RWPE1 (cell line): ENCODE results near the gene TYK2.

ENCODE experiments used
- CTCF ChIA-PET: fragments of 350-600 bp; sonication (Branson Sonifier 250); formaldehyde crosslinking; extraction: SDS; loops from one replicate; lab custom pipeline; 2021; lab: Yijun Ruan, JAX
- POLR2A ChIA-PET: fragments of 400-600 bp; formaldehyde crosslinking; extraction: SDS; loops from one replicate; lab custom pipeline; 2020; ENCODE audit warnings: antibody characterized with exemption; ENCODE audit not compliant: low non-redundant PET; lab: Yijun Ruan, JAX
- DNase-seq: peaks from one replicate; pipeline ENCODE4 v3.0.0; 2012; ENCODE audit warnings: low spot score
- H3K27ac ChIP-seq: fragments of 450-650 bp; 2 replicates; pipeline ENCODE4 v1.5.1; 2017
- CTCF ChIP-seq: fragments of 450-650 bp; conservative IDR thresholded peaks from 2 replicates; pipeline ENCODE4 v1.5.1; 2017; ENCODE audit warnings: low read depth, mild to moderate bottlenecking

TYK2 gene

GRCh38 chr19:10317857-10318462, 62.4 kb downstream of the TYK2 start:
- DNase-seq, result no peak
- TF ChIP-seq CTCF, result no peak
- ChIA-PET POLR2A (interaction anchor here (0.6 kb wide), 1 partner anchor 48 kb away, joined by 3 read pairs; no protein-coding TSS in a partner anchor), CTCF (interaction anchor here (1.0 to 1.2 kb wide), 2 partner anchors 13 to 48 kb away, joined by 3 read pairs; no protein-coding TSS in a partner anchor)
- H3K27ac ChIP-seq, result peak overlapping the region; percentile 76

- no peak for TF ChIP-seq CTCF
- peak overlapping the region; percentile 76 for H3K27ac ChIP-seq
- ChIA-PET CTCF (interaction anchor here (0.5 kb wide), 1 partner anchor 83 kb away, joined by 3 read pairs; no protein-coding TSS in a partner anchor), POLR2A (interaction anchor here (0.6 kb wide), 1 partner anchor 48 kb away, joined by 3 read pairs; no protein-coding TSS in a partner anchor)
- no peak for DNase-seq
Observed at GRCh38 chr19:10317045-10317856, 63.1 kb downstream of the TYK2 start.

- ChIA-PET CTCF (interaction anchor here (0.5 kb wide), 1 partner anchor 84 kb away, joined by 3 read pairs; no protein-coding TSS in a partner anchor), POLR2A (interaction anchor here (0.6 to 0.7 kb wide), 2 partner anchors 10 to 155 kb away, joined by 3 to 9 read pairs; no protein-coding TSS in a partner anchor)
- TF ChIP-seq CTCF, result no peak
- peak overlapping the region; percentile 76 for H3K27ac ChIP-seq
- DNase-seq, result no peak
Observed at GRCh38 chr19:10316229-10317044, 63.9 kb downstream of the TYK2 start.

- H3K27ac ChIP-seq, result peak within 1 kb of the TSS; percentile 76
- TF ChIP-seq CTCF, result no peak
- ChIA-PET POLR2A (interaction anchor here (0.6 to 0.7 kb wide), 2 partner anchors 18 to 30 kb away, joined by 4 to 5 read pairs; no protein-coding TSS in a partner anchor), CTCF (interaction anchor here (0.6 to 1.0 kb wide), 2 partner anchors 57 to 218 kb away, joined by 3 read pairs; no protein-coding TSS in a partner anchor)
- DNase-seq, result peak; percentile 88
Observed at GRCh38 chr19:10315335-10316214, 64.8 kb downstream of the TYK2 start, which contains the start of gene FDX2. Gene FDX2 (minus strand): TSS chr19:10316015. CDS start chr19:10315996, 19 bp downstream.

GRCh38 chr19:10309423-10309822, 70.9 kb downstream of the TYK2 start, which contains the start of gene ZGLP1:
Gene ZGLP1 (minus strand): TSS chr19:10309815.
- POLR2A ChIA-PET, result no interaction called here
- H3K27ac ChIP-seq, result peak within 1 kb of the TSS; percentile 19
- DNase-seq, result no peak
- CTCF ChIA-PET, result no interaction called here
- TF ChIP-seq CTCF, result no peak
